Activated naive CD8-positive, alpha-beta T cell treated with anti-CD3 and anti-CD28 coated beads for 36 hours (primary cell): ENCODE measurements around the gene GPR68. TPM values are rescaled to one million over a fixed set of nuclear protein-coding genes. Genes with fewer than 3 reads are reported as not detected.
"Not testable (repeated sequence)": the region's sequence is repeated elsewhere in the genome, so short reads cannot be mapped to it uniquely, and the experiment has no call there.

Source experiments
- DNase-seq: peaks from one replicate; pipeline ENCODE4 v3.0.0; 2021
- H3K27ac Mint-ChIP-seq: one replicate; pipeline ENCODE4 v1.8.0; 2022; ENCODE audit warnings: mild to moderate bottlenecking, moderate library complexity, mixed read lengths
- H3K27me3 Mint-ChIP-seq: one replicate; pipeline ENCODE4 v1.8.0; 2022; ENCODE audit warnings: mild to moderate bottlenecking, mixed read lengths
- H3K36me3 Mint-ChIP-seq: one replicate; pipeline ENCODE4 v1.8.0; 2021; ENCODE audit warnings: mild to moderate bottlenecking, mixed read lengths
- H3K4me1 Mint-ChIP-seq: one replicate; pipeline ENCODE4 v1.8.0; 2021; ENCODE audit warnings: mixed read lengths
- H3K4me3 Mint-ChIP-seq: one replicate; pipeline ENCODE4 v1.8.0; 2022; ENCODE audit warnings: mild to moderate bottlenecking, moderate library complexity, mixed read lengths
- H3K9me3 Mint-ChIP-seq: one replicate; pipeline ENCODE4 v1.8.0; 2022; ENCODE audit warnings: mixed read lengths
- total RNA-seq, 2 experiments: library from RNA; stranded (reverse); gene quantifications; one replicate each; pipeline ENCODE4 v1.2.3, GENCODE V29; 2021

The GPR68 gene
- total RNA-seq, 2 experiments from 2014 or later, result 14.0 to 14.4 TPM

DNA sequence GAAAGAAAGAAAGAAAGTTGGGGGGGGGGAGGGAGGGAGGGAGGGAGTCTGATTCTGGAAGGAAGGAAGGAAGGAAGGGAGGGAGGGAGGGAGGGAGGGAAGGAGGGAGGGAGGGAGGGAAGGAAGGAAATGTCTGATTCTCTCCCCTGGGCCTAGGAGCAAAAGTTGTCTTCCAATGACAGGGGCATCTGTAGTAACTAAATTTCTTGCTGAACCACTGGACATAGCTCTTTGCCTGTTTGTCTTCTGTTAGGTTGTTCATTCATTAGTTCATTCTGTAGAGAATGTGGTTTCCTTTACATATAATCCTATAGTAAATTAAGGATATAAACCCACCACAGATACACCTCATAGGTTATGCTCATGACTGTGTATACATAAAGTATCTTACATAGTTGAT, 59.9 kb downstream of the GPR68 start:
- H3K36me3 Mint-ChIP-seq, result peaks cover 24% of the 10 kb centered on the region
- no peaks in the 10 kb centered on the region for H3K27me3 Mint-ChIP-seq
- no peaks in the 10 kb centered on the region for H3K4me1 Mint-ChIP-seq
- H3K27ac Mint-ChIP-seq, result no peak overlapping the region
- H3K4me3 Mint-ChIP-seq, result no peak overlapping the region
- H3K9me3 Mint-ChIP-seq, result no peaks in the 10 kb centered on the region
- no peak for DNase-seq

DNA sequence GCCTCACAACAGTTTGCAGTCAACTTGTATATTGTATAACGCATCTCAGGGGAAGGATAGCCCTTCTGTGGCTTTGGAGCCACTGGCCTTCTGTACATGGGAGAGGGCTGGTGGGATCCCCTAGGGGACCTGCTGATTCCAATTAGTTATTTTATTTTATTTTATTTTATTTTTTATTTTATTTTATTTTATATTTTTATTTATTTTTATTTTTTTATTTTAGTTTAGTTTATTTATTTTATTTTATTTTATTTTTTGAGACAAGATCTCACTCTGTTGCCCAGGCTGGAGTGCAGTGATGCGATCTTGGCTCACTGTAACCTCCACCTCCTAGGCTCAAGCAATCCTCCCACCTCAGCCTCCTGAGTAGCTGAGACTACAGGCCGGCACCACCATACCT, 61.8 kb downstream of the GPR68 start:
- DNase-seq, H3K27me3 Mint-ChIP-seq, H3K27ac Mint-ChIP-seq, H3K9me3 Mint-ChIP-seq, H3K4me1 Mint-ChIP-seq, H3K4me3 Mint-ChIP-seq: not testable (repeated sequence)
- peaks cover 19% of the 10 kb centered on the region for H3K36me3 Mint-ChIP-seq

Other genes starting within 250 kb of the GPR68 start
- 10 to 100 TPM; 10.1 to 13.1 TPM for gene RPS6KA5, start 184.1 kb downstream of the GPR68 start, total RNA-seq
- 10 to 100 TPM; 31.9 to 36.1 TPM for gene DGLUCY, start 130.6 kb downstream of the GPR68 start, total RNA-seq
- gene CCDC88C, start 173.1 kb upstream of the GPR68 start, total RNA-seq, result 10 to 100 TPM; 55.1 to 56.7 TPM